ENCODE measurements around the gene BLOC1S6.

The BLOC1S6 gene

GRCh38 chr15:45637552-45638033 is 50.4 kb downstream of the BLOC1S6 start:
- peaks cover 13% of the 10 kb centered on the region for H3K27me3 ChIP-seq (ENCODE audit: control insufficient read depth, low read length)
- TF ChIP-seq EZH2phosphoT487 (IDR thresholded peaks at IDR 0.05; ENCODE audit: borderline replicate concordance, low read length) (no peak), CTCF (IDR thresholded peaks at IDR 0.05; ENCODE audit: low read depth, low read length, poor library complexity, severe bottlenecking) (no peak)
- H3K4me1 ChIP-seq (ENCODE audit: control insufficient read depth, low read length), result peaks cover 25% of the 10 kb centered on the region
- H3K9me2 ChIP-seq (replicated peaks; ENCODE audit: control insufficient read depth, low read length), result no peaks in the 10 kb centered on the region; the same call in 1 of the 2 replicates
- no peaks in the 10 kb centered on the region for H3K9me3 ChIP-seq (ENCODE audit: control insufficient read depth, insufficient read depth, low read length)
- no peaks in the 10 kb centered on the region for H4K20me1 ChIP-seq (ENCODE audit: control insufficient read depth, insufficient read depth, low read depth, low read length)
- H3K79me2 ChIP-seq (ENCODE audit: control insufficient read depth, low read length), result no peaks in the 10 kb centered on the region
- H3K4me2 ChIP-seq (ENCODE audit: low read length), result peak overlapping the region; percentile 25; the same call in 1 of the 2 replicates
- no peak overlapping the region for H3K27ac ChIP-seq (ENCODE audit: low read depth, low read length)
- H3K4me3 ChIP-seq (ENCODE audit: low read length), result no peak overlapping the region
- H3F3A ChIP-seq (ENCODE audit: control insufficient read depth, insufficient read depth), result no peaks in the 10 kb centered on the region
- H3K36me3 ChIP-seq (ENCODE audit: control insufficient read depth, low read length), result no peaks in the 10 kb centered on the region

- H3K4me2 ChIP-seq (ENCODE audit: low read length), result no peak overlapping the region
- no peak overlapping the region for H3K27ac ChIP-seq (ENCODE audit: low read depth, low read length)
- H3K9me2 ChIP-seq (replicated peaks; ENCODE audit: control insufficient read depth, low read length), result no peaks in the 10 kb centered on the region; the same call in 1 of the 2 replicates
- no peaks in the 10 kb centered on the region for H3K36me3 ChIP-seq (ENCODE audit: control insufficient read depth, low read length)
- no peaks in the 10 kb centered on the region for H3F3A ChIP-seq (ENCODE audit: control insufficient read depth, insufficient read depth)
- H3K27me3 ChIP-seq (ENCODE audit: control insufficient read depth, low read length), result peaks cover 3% of the 10 kb centered on the region; the same call in 1 of the 2 replicates
- TF ChIP-seq EZH2phosphoT487 (IDR thresholded peaks at IDR 0.05; ENCODE audit: borderline replicate concordance, low read length), result no peak
- TF ChIP-seq CTCF (IDR thresholded peaks at IDR 0.05; ENCODE audit: low read depth, low read length, poor library complexity, severe bottlenecking), result no peak
- H3K79me2 ChIP-seq (ENCODE audit: control insufficient read depth, low read length), result no peaks in the 10 kb centered on the region
- H3K4me1 ChIP-seq (ENCODE audit: control insufficient read depth, low read length), result peaks cover 14% of the 10 kb centered on the region
- H3K4me3 ChIP-seq (ENCODE audit: low read length), result no peak overlapping the region
- H3K9me3 ChIP-seq (ENCODE audit: control insufficient read depth, insufficient read depth, low read length), result no peaks in the 10 kb centered on the region
- H4K20me1 ChIP-seq (ENCODE audit: control insufficient read depth, insufficient read depth, low read depth, low read length), result no peaks in the 10 kb centered on the region
These were observed 53.4 kb downstream of the BLOC1S6 start for GRCh38 chr15:45640616-45641015.

- Histone ChIP-seq H3K36me3 (ENCODE audit: control insufficient read depth, low read length) (no peaks in the 10 kb centered on the region), H3K4me1 (ENCODE audit: control insufficient read depth, low read length) (peaks cover 10% of the 10 kb centered on the region), H3F3A (ENCODE audit: control insufficient read depth, insufficient read depth) (no peaks in the 10 kb centered on the region), H3K4me3 (ENCODE audit: low read length) (no peak overlapping the region), H3K4me2 (ENCODE audit: low read length) (no peak overlapping the region), H4K20me1 (ENCODE audit: control insufficient read depth, insufficient read depth, low read depth, low read length) (no peaks in the 10 kb centered on the region), H3K79me2 (ENCODE audit: control insufficient read depth, low read length) (no peaks in the 10 kb centered on the region), H3K9me2 (replicated peaks; ENCODE audit: control insufficient read depth, low read length) (no peaks in the 10 kb centered on the region; the same call in 1 of the 2 replicates), H3K27me3 (ENCODE audit: control insufficient read depth, low read length) (peaks cover 3% of the 10 kb centered on the region; the same call in 1 of the 2 replicates), H3K9me3 (ENCODE audit: control insufficient read depth, insufficient read depth, low read length) (no peaks in the 10 kb centered on the region), H3K27ac (ENCODE audit: low read depth, low read length) (no peak overlapping the region)
- TF ChIP-seq CTCF (IDR thresholded peaks at IDR 0.05; ENCODE audit: low read depth, low read length, poor library complexity, severe bottlenecking) (no peak), EZH2phosphoT487 (IDR thresholded peaks at IDR 0.05; ENCODE audit: borderline replicate concordance, low read length) (no peak)
These were observed 54.2 kb downstream of the BLOC1S6 start for GRCh38 chr15:45641374-45641781.
